Erythroblast (primary cell): ENCODE results near the gene PYROXD2.
A peak's percentile ranks its signal among the peaks of the same experiment; 100 is the strongest.

Experiments
- DNase-seq, 2 experiments: peaks; one replicate each; lab custom pipeline; 2025; lab: John Stamatoyannopoulos, UW
- GATA1 ChIP-seq: IDR thresholded peaks from 2 replicates; pipeline ENCODE4 v1.6.1; 2011; ENCODE audit warnings: low read depth, mild to moderate bottlenecking, control low read depth, low read length, moderate library complexity
- POLR2A ChIP-seq: IDR thresholded peaks from 2 replicates; pipeline ENCODE4 v1.6.1; 2011; ENCODE audit warnings: mild to moderate bottlenecking, low read length

The PYROXD2 gene

DNA sequence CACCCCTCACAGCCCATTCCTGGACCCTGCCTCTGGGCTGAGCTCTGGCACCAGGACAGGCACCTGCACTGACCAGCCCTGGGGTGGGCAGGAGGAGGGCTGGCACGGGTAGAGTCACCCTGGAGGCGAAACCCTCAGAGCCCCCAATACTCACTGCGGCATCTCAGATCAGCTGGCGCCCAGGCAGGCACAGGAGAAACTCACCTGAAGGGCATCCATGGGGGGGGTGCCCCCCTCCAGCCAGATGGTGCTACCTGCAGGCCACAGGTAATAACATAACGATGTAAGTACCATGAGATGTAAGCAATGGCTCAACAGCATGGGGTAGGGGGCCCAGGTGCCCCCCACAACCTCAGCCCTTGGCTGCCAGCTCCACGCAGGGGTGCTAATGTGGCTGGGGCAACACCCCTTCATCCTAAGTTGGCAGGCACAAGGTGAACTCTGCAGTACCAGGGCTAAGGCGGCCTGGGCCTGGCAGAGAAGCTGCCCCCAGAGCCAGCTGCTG is 12.1 kb upstream of the PYROXD2 start:
- DNase-seq, result no peak
- TF ChIP-seq POLR2A (no peak), GATA1 (no peak)

DNA sequence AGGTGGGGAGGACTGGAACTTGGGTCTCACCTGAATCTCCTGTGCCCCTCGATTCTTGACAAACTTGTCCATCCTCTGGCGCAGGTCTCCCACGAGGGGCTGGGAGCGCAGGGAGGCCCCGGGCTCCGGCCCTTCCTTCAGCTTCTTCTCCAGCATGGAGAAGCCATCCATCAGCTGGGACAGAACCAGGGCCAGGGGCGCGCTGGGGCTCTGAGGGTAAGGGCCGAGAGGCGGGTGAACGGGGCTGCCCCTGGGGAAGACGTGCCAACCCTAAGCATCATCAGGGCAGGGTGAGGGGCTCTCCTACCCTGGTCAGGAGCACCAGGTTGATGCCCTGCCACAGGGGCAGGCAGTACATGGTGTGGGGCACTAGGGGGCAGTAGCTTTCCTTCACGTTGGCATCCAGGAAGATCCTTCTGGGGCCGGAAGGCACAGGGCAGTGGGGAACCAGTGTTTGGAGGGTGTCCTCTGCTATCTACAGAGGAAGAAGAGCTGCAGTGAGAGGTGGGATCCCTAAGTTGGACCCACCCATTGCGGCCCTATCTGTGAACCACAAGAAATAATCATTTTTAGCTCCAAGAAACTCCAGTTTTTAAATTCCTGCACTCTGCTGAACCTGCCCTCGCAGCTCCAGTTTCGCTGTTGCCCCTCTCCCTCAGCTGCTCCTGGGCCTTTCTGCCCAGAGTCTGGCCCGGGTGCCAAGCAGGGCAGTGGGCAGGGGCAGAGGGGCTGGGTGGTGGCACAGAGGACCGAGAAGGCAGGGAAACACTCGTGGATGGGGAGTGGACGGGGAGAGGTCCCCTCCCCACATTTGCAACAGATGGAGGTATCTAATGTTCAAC is 10.8 kb upstream of the PYROXD2 start:
- TF ChIP-seq GATA1 (no peak), POLR2A (no peak)
- peak; percentile 78 to 86 for DNase-seq

- DNase-seq, result no peak
- TF ChIP-seq GATA1 (no peak), POLR2A (no peak)
Observed at GRCh38 chr10:98424295-98425254, 9.6 kb upstream of the PYROXD2 start.

GRCh38 chr10:98423691-98424120 is 8.7 kb upstream of the PYROXD2 start:
- TF ChIP-seq POLR2A (no peak), GATA1 (no peak)
- DNase-seq, result no peak

- TF ChIP-seq POLR2A, result no peak
- TF ChIP-seq GATA1, result no peak
- DNase-seq, result no peak
Observed at GRCh38 chr10:98422182-98422581, 7.2 kb upstream of the PYROXD2 start.

- DNase-seq, result no peak
- TF ChIP-seq POLR2A (no peak), GATA1 (no peak)
Observed at GRCh38 chr10:98420786-98421185, 5.8 kb upstream of the PYROXD2 start.

GRCh38 chr10:98419469-98420261 is 4.7 kb upstream of the PYROXD2 start:
- DNase-seq, result no peak
- TF ChIP-seq POLR2A, result no peak
- TF ChIP-seq GATA1, result no peak

DNA sequence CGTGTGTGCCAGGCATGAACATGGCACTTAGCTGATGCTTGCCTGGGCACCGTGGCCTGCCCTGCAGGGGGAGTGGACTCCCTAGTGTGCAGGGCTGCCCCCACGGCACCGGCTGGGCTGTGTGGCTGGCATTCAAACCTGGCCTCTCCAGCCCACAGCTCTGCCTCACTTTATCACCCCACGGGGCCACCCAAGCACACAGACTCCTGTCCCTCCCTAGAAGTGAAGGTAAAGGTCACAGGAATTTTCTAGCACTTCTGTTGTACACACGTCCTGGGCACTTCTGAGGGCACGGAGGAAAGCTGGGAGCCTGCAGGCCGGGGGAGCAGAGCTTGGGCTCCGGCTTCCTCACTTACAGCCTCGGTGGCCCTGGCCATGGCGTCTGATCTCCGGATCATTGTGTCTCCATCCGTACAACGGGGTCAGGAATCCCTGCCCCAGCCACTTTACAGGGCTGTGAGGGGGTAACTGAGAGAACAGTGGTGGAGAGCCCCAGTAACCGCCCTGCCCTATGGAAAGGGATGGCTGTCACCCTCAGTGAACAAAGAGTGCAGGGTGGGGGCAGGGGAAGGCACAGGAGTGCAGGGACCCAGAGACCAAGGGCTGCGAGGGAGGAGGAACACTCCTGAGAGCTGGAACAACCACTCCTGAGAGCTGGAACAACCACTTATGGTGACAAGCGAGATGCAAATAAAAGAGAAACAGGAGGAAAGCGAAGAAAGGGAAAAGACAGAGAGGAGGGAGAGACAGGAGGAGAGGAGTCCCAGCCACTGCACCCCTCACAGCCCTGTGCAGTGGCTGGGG is 3.9 kb upstream of the PYROXD2 start:
- TF ChIP-seq POLR2A (no peak), GATA1 (no peak)
- DNase-seq, result no peak

- TF ChIP-seq POLR2A (no peak), GATA1 (no peak)
- DNase-seq, result no peak
Observed at GRCh38 chr10:98417973-98418664, 3.1 kb upstream of the PYROXD2 start.

DNA sequence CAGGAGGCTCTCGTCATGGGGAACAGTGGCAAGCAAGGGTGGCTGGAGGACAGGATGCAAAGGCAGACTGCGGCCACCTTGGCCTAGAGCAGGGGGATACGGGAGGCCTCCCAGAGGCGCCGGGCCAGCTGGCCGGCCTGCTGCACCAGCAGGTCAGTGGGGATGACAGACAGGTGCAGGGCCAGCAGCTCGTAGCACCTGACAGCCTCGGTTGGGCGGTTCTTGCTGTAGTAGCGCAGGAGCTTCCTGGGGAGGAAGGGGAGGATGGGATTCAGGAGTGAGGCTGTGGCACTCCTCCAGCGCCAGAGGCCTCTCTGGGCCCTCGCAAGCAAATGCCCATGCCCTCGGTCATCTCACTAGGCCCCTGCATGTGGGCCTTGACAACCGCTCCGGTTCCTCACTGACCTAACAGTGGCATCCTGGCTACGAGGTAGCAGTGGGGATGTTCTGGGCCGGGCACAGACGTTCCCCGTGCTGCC is 2.5 kb upstream of the PYROXD2 start:
- no peak for TF ChIP-seq GATA1
- TF ChIP-seq POLR2A, result no peak
- DNase-seq, result no peak

DNA sequence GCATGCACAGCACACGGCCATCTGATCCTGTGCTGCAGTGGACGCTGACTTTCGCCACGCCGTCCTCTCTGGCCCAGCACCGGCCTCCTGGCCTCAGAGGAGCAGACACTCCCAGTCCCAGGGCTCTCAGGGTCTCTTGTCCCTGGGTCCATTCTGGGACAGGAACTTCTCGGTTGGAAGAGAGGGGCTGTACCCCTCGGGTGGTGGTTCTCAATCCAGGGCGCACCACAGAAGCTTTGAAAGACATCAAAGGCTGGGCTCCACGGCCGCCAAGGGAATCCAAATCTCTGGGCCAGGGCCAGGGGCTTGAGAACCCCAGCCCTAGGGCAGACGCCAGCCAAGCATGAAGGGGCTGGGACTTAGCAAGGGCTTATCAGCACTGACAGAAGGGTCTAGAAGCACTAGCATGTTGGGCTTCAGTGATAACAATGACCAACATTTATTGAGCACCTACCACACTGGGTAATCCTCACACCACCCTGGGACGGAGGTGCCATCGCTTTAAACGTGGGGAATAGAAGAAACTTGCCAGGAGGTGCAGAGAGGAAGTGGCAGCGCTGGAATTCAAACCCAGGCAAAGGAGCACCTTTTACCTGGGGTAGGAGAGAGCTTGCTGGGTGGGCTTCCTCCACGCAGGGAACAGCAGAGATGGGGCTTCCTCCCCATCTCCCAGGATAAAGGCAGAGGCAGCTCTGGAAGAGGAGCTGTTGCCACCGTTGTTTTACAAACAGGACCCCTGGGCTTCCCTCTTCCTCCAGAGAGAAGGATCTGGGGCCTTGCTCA is 1.8 kb upstream of the PYROXD2 start:
- TF ChIP-seq POLR2A (no peak), GATA1 (peak; percentile 33)
- DNase-seq, result peak; percentile 75 to 89
